DMS153 (cell line): ENCODE measurements around the gene TUBA3E.
"Not testable (repeated sequence)": the region's sequence is repeated elsewhere in the genome, so short reads cannot be mapped to it uniquely, and the experiment has no call there.

Experiments used
- DNase-seq: peaks from one replicate; lab custom pipeline; 2025; lab: John Stamatoyannopoulos, UW

TUBA3E gene

GRCh38 chr2:130198343-130198742, at the start of gene TUBA3E:
TUBA3E (minus strand) TSS chr2:130198439; CDS start chr2:130198360, 79 bp downstream.
- no peak for DNase-seq

GRCh38 chr2:130246430-130246829, 48.2 kb upstream of the TUBA3E start:
- no peak for DNase-seq

GRCh38 chr2:130245976-130246375, 47.7 kb upstream of the TUBA3E start:
- no peak for DNase-seq

GRCh38 chr2:130243359-130243758, 45.1 kb upstream of the TUBA3E start:
- no peak for DNase-seq

- no peak for DNase-seq
These were observed 42.9 kb upstream of the TUBA3E start for GRCh38 chr2:130241041-130241707.

GRCh38 chr2:130239581-130239980, 41.3 kb upstream of the TUBA3E start:
- DNase-seq = not testable (repeated sequence)

GRCh38 chr2:130233066-130233465, 34.8 kb upstream of the TUBA3E start:
- DNase-seq = not testable (repeated sequence)

GRCh38 chr2:130231656-130232055, 33.4 kb upstream of the TUBA3E start:
- no peak for DNase-seq

- not testable (repeated sequence) for DNase-seq
These were observed 32.7 kb upstream of the TUBA3E start for GRCh38 chr2:130230907-130231306.

- DNase-seq = not testable (repeated sequence)
These were observed 32.1 kb upstream of the TUBA3E start for GRCh38 chr2:130230376-130230775.

GRCh38 chr2:130229161-130229510, 30.9 kb upstream of the TUBA3E start:
- DNase-seq = not testable (repeated sequence)

- not testable (repeated sequence) for DNase-seq
These were observed 30.4 kb upstream of the TUBA3E start for GRCh38 chr2:130228467-130229160.

GRCh38 chr2:130228005-130228404, 29.8 kb upstream of the TUBA3E start:
- DNase-seq = not testable (repeated sequence)

GRCh38 chr2:130222523-130222922, 24.3 kb upstream of the TUBA3E start:
- not testable (repeated sequence) for DNase-seq

- DNase-seq = not testable (repeated sequence)
These were observed 22.3 kb upstream of the TUBA3E start for GRCh38 chr2:130220505-130220904.

GRCh38 chr2:130219147-130219546, 20.9 kb upstream of the TUBA3E start:
- DNase-seq = not testable (repeated sequence)

GRCh38 chr2:130207051-130207450, 8.8 kb upstream of the TUBA3E start:
- not testable (repeated sequence) for DNase-seq

- DNase-seq = not testable (repeated sequence)
These were observed 4.9 kb upstream of the TUBA3E start for GRCh38 chr2:130203150-130203549.

GRCh38 chr2:130202518-130202917, 4.3 kb upstream of the TUBA3E start:
- not testable (repeated sequence) for DNase-seq

GRCh38 chr2:130196052-130196451, 2.2 kb downstream of the TUBA3E start:
- not testable (repeated sequence) for DNase-seq

GRCh38 chr2:130195089-130195635, 3.1 kb downstream of the TUBA3E start:
- not testable (repeated sequence) for DNase-seq

- DNase-seq = not testable (repeated sequence)
These were observed 4.4 kb downstream of the TUBA3E start for GRCh38 chr2:130193824-130194223.

GRCh38 chr2:130192451-130192850, 5.8 kb downstream of the TUBA3E start:
- DNase-seq = not testable (repeated sequence)
